NCI-H2029 (cell line): ENCODE measurements around the gene ZBTB43.

ENCODE experiments used
- DNase-seq: peaks from one replicate; lab custom pipeline; 2025; lab: John Stamatoyannopoulos, UW

Gene ZBTB43

DNA sequence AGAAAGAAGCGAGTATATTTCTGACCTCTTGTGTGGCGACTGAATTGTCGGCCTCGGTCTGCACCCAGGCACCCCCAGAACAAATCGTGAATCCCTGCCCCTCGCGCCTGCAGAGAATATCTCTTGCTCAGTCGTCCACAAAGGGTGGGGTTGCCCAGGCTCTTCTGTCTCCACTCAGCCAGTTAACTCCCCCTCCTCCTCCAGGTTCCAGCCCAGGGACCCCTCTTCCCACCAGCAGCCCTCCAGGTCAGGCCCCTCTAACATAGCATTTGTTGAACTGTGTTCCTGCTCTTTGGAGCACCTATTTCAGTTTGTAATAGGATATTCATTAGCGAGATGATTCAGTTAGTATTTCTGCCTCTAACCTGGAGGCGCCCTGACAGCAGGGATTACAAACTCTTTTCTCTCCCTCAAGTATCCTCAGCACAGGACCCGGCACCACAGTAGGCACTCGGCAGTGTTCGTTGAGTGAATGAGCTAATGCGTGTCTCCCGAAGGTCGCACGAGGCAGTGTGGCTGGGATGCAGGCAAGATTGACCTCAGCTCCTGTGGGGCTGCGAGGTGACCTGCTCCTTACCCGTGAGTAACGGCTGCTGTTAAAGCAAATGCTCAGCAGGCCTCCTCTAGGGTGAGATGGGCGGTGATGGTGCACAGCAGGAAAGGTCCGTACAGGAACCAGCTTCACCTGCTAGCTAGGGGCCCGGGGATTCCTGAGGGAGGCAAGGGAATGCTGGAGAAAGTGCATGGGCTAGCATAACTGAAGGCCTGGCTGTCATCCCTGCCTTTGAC lies 81.4 kb downstream of the ZBTB43 start:
- no peak for DNase-seq

DNA sequence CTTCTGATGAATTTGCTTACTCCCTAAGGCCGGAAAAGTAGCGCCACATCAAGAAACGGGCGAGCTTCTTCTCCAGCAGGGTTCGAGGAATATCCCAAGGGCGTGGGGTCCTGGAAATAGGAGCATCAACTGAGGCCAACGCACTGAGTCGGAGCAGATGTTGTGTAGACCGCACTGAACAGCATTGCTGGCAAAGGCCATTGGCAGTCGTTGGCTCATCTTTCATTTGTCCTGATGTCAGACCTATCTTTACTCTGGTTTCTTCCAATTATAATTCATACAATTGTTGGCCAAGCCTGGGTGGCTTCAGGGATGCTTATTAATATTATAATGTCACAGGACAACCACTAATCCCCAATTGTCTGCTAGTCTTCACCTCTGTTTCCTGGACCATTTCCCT lies 82.1 kb downstream of the ZBTB43 start:
- no peak for DNase-seq
